Umbilical cord (tissue), 2 donors: Measurements from ENCODE around the gene CRTC3. TPM values are rescaled to one million over a fixed set of nuclear protein-coding genes. Genes with fewer than 3 reads are reported as not detected.

ENCODE experiments used
- DNase-seq: peaks from one replicate; pipeline ENCODE4 v3.0.0-alpha.2; 2015; ENCODE audit warnings: low spot score
- total RNA-seq: library from RNA; depleted of rRNA; stranded (reverse); fragments of >200 nt; gene quantifications from one replicate; pipeline ENCODE4 v1.2.3, GENCODE V29; 2014; ENCODE audit warnings: low replicate concordance; ENCODE audit not compliant: insufficient read depth

Gene CRTC3
- total RNA-seq, 1 donor from 2014 or later = 40.0 TPM

- no peak for DNase-seq
Measured at GRCh38 chr15:90563463-90563862, 33.7 kb downstream of the CRTC3 start.

- DNase-seq = no peak
Measured at GRCh38 chr15:90564051-90564450, 34.3 kb downstream of the CRTC3 start.

GRCh38 chr15:90564590-90564989, 34.9 kb downstream of the CRTC3 start:
- no peak for DNase-seq

GRCh38 chr15:90565866-90566265, 36.1 kb downstream of the CRTC3 start:
- DNase-seq = no peak

GRCh38 chr15:90570643-90571042, 40.9 kb downstream of the CRTC3 start:
- no peak for DNase-seq

- DNase-seq = no peak
Measured at GRCh38 chr15:90571063-90571541, 41.4 kb downstream of the CRTC3 start.

GRCh38 chr15:90572893-90573292, 43.2 kb downstream of the CRTC3 start:
- DNase-seq = no peak

GRCh38 chr15:90576711-90577389, 47.1 kb downstream of the CRTC3 start:
- no peak for DNase-seq

GRCh38 chr15:90579213-90579612, 49.5 kb downstream of the CRTC3 start:
- DNase-seq = no peak

- no peak for DNase-seq
Measured at GRCh38 chr15:90580099-90580498, 50.4 kb downstream of the CRTC3 start.

- no peak for DNase-seq
Measured at GRCh38 chr15:90580541-90580940, 50.8 kb downstream of the CRTC3 start.

- no peak for DNase-seq
Measured at GRCh38 chr15:90580946-90581345, 51.2 kb downstream of the CRTC3 start.

GRCh38 chr15:90581771-90582352, 52.1 kb downstream of the CRTC3 start:
- no peak for DNase-seq

- DNase-seq = no peak
Measured at GRCh38 chr15:90582553-90582952, 52.8 kb downstream of the CRTC3 start.

- no peak for DNase-seq
Measured at GRCh38 chr15:90583471-90584252, 53.9 kb downstream of the CRTC3 start.

GRCh38 chr15:90584841-90585240, 55.1 kb downstream of the CRTC3 start:
- DNase-seq = no peak

GRCh38 chr15:90585863-90586262, 56.1 kb downstream of the CRTC3 start:
- DNase-seq = no peak

GRCh38 chr15:90586948-90587347, 57.2 kb downstream of the CRTC3 start:
- no peak for DNase-seq

- no peak for DNase-seq
Measured at GRCh38 chr15:90588427-90588826, 58.7 kb downstream of the CRTC3 start.

- no peak for DNase-seq
Measured at GRCh38 chr15:90591524-90591923, 61.8 kb downstream of the CRTC3 start.

GRCh38 chr15:90592131-90592881, 62.6 kb downstream of the CRTC3 start:
- DNase-seq = no peak
